Neural crest cell (in vitro differentiated cells): ENCODE data around the gene SCARB1. TPM values are rescaled to one million over a fixed set of nuclear protein-coding genes. Genes with fewer than 3 reads are reported as not detected.

ENCODE experiments used
- DNase-seq: peaks from one replicate; pipeline ENCODE4 v3.0.0; 2021; ENCODE audit warnings: low read depth, mixed read lengths, low spot score
- H3K27ac Mint-ChIP-seq: one replicate; pipeline ENCODE4 v1.8.0; 2021; ENCODE audit warnings: mild to moderate bottlenecking, mixed read lengths; ENCODE audit not compliant: unreplicated experiment
- H3K27me3 Mint-ChIP-seq: 2 replicates; pipeline ENCODE4 v1.8.0; 2021; ENCODE audit warnings: low read depth, mild to moderate bottlenecking, mixed read lengths
- H3K36me3 Mint-ChIP-seq: 2 replicates; pipeline ENCODE4 v1.8.0; 2021; ENCODE audit warnings: low read depth, mild to moderate bottlenecking, mixed read lengths
- H3K4me1 Mint-ChIP-seq: 2 replicates; pipeline ENCODE4 v1.8.0; 2021; ENCODE audit warnings: mixed read lengths
- H3K4me3 Mint-ChIP-seq: one replicate; pipeline ENCODE4 v1.8.0; 2021; ENCODE audit warnings: mild to moderate bottlenecking, mixed read lengths
- H3K9me3 Mint-ChIP-seq: 2 replicates; pipeline ENCODE4 v1.8.0; 2021; ENCODE audit warnings: mixed read lengths
- CTCF ChIP-seq: fragments of 200-600 bp; sonication (generic); conservative IDR thresholded peaks from 2 replicates; pipeline ENCODE4 v1.5.0; 2021; ENCODE audit warnings: antibody characterized with exemption, mild to moderate bottlenecking
- total RNA-seq: library from RNA; stranded (reverse); gene quantifications from 2 replicates; pipeline ENCODE4 v1.2.1, GENCODE V29; 2021

SCARB1 gene
- total RNA-seq, 1 donor from 2014 or later = 50.9 TPM

GRCh38 chr12:124797321-124797720 is 66.3 kb downstream of the SCARB1 start:
- DNase-seq = no peak
- Mint-ChIP-seq H3K27ac (peak overlapping the region; percentile 98), H3K27me3 (no peaks in the 10 kb centered on the region), H3K4me3 (no peak overlapping the region), H3K4me1 (peaks cover 40% of the 10 kb centered on the region), H3K9me3 (no peaks in the 10 kb centered on the region), H3K36me3 (peaks cover 19% of the 10 kb centered on the region)
- no peak for TF ChIP-seq CTCF

GRCh38 chr12:124796303-124796960 is 67.2 kb downstream of the SCARB1 start:
- DNase-seq = no peak
- Mint-ChIP-seq H3K36me3 (peaks cover 20% of the 10 kb centered on the region), H3K4me3 (no peak overlapping the region), H3K27ac (peak overlapping the region; percentile 98), H3K27me3 (no peaks in the 10 kb centered on the region), H3K4me1 (peaks cover 41% of the 10 kb centered on the region), H3K9me3 (no peaks in the 10 kb centered on the region)
- TF ChIP-seq CTCF = no peak

GRCh38 chr12:124795081-124795948 is 68.3 kb downstream of the SCARB1 start:
- peaks cover 43% of the 10 kb centered on the region for H3K4me1 Mint-ChIP-seq
- TF ChIP-seq CTCF = no peak
- H3K9me3 Mint-ChIP-seq = no peaks in the 10 kb centered on the region
- H3K36me3 Mint-ChIP-seq = peaks cover 22% of the 10 kb centered on the region
- no peak overlapping the region for H3K4me3 Mint-ChIP-seq
- no peaks in the 10 kb centered on the region for H3K27me3 Mint-ChIP-seq
- H3K27ac Mint-ChIP-seq = no peak overlapping the region
- DNase-seq = no peak

GRCh38 chr12:124792961-124793441 is 70.7 kb downstream of the SCARB1 start:
- peaks cover 37% of the 10 kb centered on the region for H3K4me1 Mint-ChIP-seq
- no peaks in the 10 kb centered on the region for H3K9me3 Mint-ChIP-seq
- peaks cover 22% of the 10 kb centered on the region for H3K36me3 Mint-ChIP-seq
- no peak for DNase-seq
- no peak overlapping the region for H3K4me3 Mint-ChIP-seq
- no peak for TF ChIP-seq CTCF
- H3K27me3 Mint-ChIP-seq = no peaks in the 10 kb centered on the region
- no peak overlapping the region for H3K27ac Mint-ChIP-seq

- Mint-ChIP-seq H3K9me3 (no peaks in the 10 kb centered on the region), H3K4me1 (peaks cover 32% of the 10 kb centered on the region), H3K4me3 (no peak overlapping the region), H3K36me3 (peaks cover 16% of the 10 kb centered on the region), H3K27ac (no peak overlapping the region), H3K27me3 (no peaks in the 10 kb centered on the region)
- no peak for TF ChIP-seq CTCF
- DNase-seq = no peak
Measured at GRCh38 chr12:124792156-124792555, 71.5 kb downstream of the SCARB1 start.
